T47D (cell line): ENCODE results near the gene ATXN1L.

Source experiments
- DNase-seq, 2 experiments: peaks; one replicate each; pipeline versions ENCODE4 v3.0.0 to v3.0.0-alpha.2; 2011 to 2012; ENCODE audit warnings: low read depth in 1 of 2, low spot score in 1 of 2
- JUND ChIP-seq: IDR thresholded peaks from 2 replicates; pipeline ENCODE4 v1.6.1; 2012; ENCODE audit warnings: low read depth
- in situ Hi-C: cut with HindIII; loops from 2 replicates; pipeline ENCODE4 v1.10.0; 2016; ENCODE audit warnings: low sequenced_read_pairs, low pct_unique_long_range_greater_than_20kb

Gene ATXN1L

GRCh38 chr16:71834291-71834690, 11.5 kb upstream of the ATXN1L start:
- in situ Hi-C loops = no loop called here
- no peak for TF ChIP-seq JUND
- DNase-seq = no peak

GRCh38 chr16:71837150-71837549, 8.6 kb upstream of the ATXN1L start:
- no peak for TF ChIP-seq JUND
- in situ Hi-C loops = no loop called here
- no peak for DNase-seq

GRCh38 chr16:71840052-71840451, 5.7 kb upstream of the ATXN1L start:
- TF ChIP-seq JUND = 0 out of 2 replicates have a peak, but pooled peaks have one; percentile 26
- in situ Hi-C loops = no loop called here
- peak in 1 of 2 experiments; percentile 33 for DNase-seq

GRCh38 chr16:71843572-71843971, 2.2 kb upstream of the ATXN1L start:
- no peak for DNase-seq
- no peak for TF ChIP-seq JUND
- in situ Hi-C loops = no loop called here

DNA sequence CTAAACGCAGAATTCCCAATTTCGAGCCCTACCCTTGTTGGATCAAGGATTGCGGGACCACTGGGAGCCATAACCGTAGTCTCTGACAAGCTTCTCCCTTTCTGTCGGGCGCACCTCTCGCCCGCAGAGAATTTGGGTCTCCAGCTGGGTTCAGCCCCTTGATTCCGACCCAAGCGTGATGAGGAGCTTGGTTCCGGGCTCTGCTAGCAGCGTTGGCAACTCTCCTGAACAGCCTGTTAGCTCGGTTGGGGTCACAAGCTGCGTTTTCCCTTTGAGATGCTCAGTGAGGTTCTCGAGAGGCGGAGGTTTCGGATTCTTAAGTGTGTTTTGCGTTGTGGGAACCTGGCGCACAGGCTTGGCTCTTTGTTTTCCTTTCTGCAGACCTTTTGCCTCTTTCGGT, 655 bp downstream of the ATXN1L start:
- peak in 1 of 2 experiments; percentile 37 for DNase-seq
- TF ChIP-seq JUND = no peak
- in situ Hi-C loops = no loop called here

- no peak for DNase-seq
- in situ Hi-C loops = no loop called here
- no peak for TF ChIP-seq JUND
Observed at GRCh38 chr16:71847096-71847495, 1.3 kb downstream of the ATXN1L start.

- TF ChIP-seq JUND = no peak
- no peak for DNase-seq
- in situ Hi-C loops = no loop called here
Observed at GRCh38 chr16:71848622-71849021, 2.8 kb downstream of the ATXN1L start.

DNA sequence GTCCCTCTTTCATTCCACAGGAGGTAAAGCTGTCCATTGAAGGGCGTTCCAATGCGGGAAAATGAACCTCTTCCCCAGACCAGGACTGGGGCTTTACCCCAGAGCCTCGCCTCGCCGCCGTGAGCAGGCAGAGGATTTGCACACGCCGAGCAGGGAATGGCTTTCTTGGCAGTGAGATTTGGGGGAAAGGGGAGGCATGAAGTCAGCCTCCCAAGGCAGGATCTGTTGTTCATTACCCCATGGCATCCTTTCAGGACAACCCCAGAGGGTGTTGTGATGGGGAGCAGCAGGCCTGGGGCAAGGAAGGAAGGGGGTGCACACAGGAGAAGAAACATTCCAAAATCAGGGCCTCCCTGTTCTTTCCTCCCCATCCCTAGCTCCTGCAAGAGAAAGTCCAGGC, 6.0 kb downstream of the ATXN1L start:
- DNase-seq = no peak
- no peak for TF ChIP-seq JUND

GRCh38 chr16:71852158-71852557, 6.4 kb downstream of the ATXN1L start:
- in situ Hi-C loops = no loop called here
- no peak for DNase-seq
- TF ChIP-seq JUND = no peak

More for the DNA sequence above, 6.0 kb downstream of the ATXN1L start:
- in situ Hi-C loops = no loop called here

DNA sequence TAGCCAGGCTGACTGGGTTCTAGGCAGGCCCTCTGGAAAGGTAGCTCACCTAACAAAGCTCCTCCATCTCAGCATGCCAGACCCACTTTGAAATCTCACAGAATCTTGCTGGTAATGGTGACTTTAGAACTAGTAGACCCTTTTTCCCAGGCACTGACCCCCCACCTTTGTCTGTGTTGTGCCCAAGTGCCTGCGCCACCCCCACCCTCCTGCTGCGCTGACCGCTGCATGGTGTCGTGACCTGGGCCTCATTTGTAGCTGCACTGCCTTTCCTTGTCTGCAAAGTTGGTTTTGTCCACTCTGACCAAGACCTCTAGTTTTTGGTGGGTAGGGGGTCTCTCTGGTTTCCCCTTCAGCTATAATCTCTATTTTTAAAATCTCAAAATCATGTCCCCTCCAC, 6.8 kb downstream of the ATXN1L start:
- TF ChIP-seq JUND = no peak
- no peak for DNase-seq
- in situ Hi-C loops = no loop called here

GRCh38 chr16:71853413-71853812, 7.6 kb downstream of the ATXN1L start:
- DNase-seq = no peak
- no peak for TF ChIP-seq JUND
- in situ Hi-C loops = no loop called here

GRCh38 chr16:71854369-71854948, 8.7 kb downstream of the ATXN1L start:
- in situ Hi-C loops = no loop called here
- no peak for DNase-seq
- TF ChIP-seq JUND = no peak

- DNase-seq = no peak
- no peak for TF ChIP-seq JUND
- in situ Hi-C loops = no loop called here
Observed at GRCh38 chr16:71855937-71856662, 10.3 kb downstream of the ATXN1L start.
